HUES64 (cell line): ENCODE measurements around the gene TSPAN32.
"Not testable (repeated sequence)": the region's sequence is repeated elsewhere in the genome, so short reads cannot be mapped to it uniquely, and the experiment has no call there.

Experiments
- H3K27ac ChIP-seq: 2 replicates; pipeline ENCODE4 v1.7.0; 2013; ENCODE audit warnings: low read depth, low read length, inconsistent platforms
- H3K27me3 ChIP-seq: 2 replicates; pipeline ENCODE4 v1.6.1; 2013; ENCODE audit warnings: mild to moderate bottlenecking, low read length; ENCODE audit not compliant: insufficient read depth
- H3K36me3 ChIP-seq: 2 replicates; pipeline ENCODE4 v1.6.1; 2013; ENCODE audit warnings: mild to moderate bottlenecking, low read length; ENCODE audit not compliant: insufficient read depth
- H3K4me1 ChIP-seq: 2 replicates; pipeline ENCODE4 v1.6.1; 2013; ENCODE audit warnings: mild to moderate bottlenecking, low read length, moderate library complexity; ENCODE audit not compliant: insufficient read depth
- H3K4me3 ChIP-seq: 2 replicates; pipeline ENCODE4 v1.5.1; 2013; ENCODE audit warnings: mild to moderate bottlenecking, low read length, moderate library complexity
- H3K9ac ChIP-seq: 2 replicates; pipeline ENCODE4 v1.6.1; 2013; ENCODE audit warnings: mild to moderate bottlenecking, low read depth, low read length
- H3K9me3 ChIP-seq: 2 replicates; pipeline ENCODE4 v1.6.1; 2013; ENCODE audit warnings: low read depth, low read length; ENCODE audit not compliant: insufficient read depth
- WGBS: fragments of 150-250, 120-280 bp; methylation state at CpG from one replicate; pipeline ENCODE4 v1.1.7; 2013; ENCODE audit warnings: missing lambda C conversion rate; 5-methylcytosine and 5-hydroxymethylcytosine counted together

The TSPAN32 gene

DNA sequence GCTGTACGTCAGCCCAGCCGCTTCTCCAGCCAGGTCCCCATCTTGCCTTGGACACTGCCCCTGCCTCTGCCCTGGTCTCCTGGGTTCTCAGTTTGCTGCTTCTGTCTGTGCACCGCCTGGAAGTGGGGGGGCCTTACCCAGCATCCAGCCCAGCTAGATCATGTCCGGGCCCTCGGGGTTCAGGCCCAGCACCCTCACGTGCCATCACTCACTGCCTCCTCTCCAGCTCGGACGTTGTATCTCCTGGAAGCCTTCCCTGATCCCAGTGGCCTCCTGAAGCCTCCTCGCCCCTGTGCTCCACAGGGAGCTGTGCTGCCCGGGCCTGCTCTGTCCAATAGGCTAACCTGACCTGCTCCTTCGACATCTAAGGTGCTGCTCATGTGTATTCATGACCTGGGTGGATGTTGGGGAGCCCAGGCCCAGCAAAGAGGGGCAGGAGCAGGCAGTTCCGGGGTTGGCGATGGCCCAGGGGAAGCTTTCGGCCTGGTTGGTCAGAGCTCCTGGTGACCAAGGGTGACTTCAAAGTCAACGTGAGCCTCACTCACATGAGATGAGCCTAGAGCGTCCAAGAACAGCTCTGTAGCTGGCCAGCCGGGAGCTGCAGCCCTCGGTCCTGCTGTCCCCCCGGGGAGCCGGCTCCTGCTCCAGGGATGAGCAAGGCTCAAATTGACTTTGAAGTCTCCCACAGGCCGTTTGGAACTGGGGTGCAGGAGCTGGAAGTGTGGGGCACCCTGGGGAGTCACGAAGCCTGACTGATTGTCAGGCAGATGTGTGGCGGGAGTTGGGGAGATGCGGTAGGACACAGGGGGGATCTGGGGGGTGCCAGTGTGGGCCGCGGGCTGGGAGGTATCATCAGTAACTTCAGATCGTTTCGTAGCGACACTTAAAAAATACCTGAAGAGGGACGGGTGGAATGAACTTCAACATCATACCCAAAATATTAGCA is 26.2 kb upstream of the TSPAN32 start:
- Histone ChIP-seq H3K9ac (no peak overlapping the region), H3K4me1 (peaks cover 11% of the 10 kb centered on the region; the same call in 1 of the 2 replicates), H3K9me3 (no peaks in the 10 kb centered on the region), H3K4me3 (no peak overlapping the region), H3K36me3 (no peaks in the 10 kb centered on the region), H3K27ac (no peak overlapping the region), H3K27me3 (peaks cover 57% of the 10 kb centered on the region)
- WGBS: 93% methylated on average over 30 of the region's 30 CpGs

DNA sequence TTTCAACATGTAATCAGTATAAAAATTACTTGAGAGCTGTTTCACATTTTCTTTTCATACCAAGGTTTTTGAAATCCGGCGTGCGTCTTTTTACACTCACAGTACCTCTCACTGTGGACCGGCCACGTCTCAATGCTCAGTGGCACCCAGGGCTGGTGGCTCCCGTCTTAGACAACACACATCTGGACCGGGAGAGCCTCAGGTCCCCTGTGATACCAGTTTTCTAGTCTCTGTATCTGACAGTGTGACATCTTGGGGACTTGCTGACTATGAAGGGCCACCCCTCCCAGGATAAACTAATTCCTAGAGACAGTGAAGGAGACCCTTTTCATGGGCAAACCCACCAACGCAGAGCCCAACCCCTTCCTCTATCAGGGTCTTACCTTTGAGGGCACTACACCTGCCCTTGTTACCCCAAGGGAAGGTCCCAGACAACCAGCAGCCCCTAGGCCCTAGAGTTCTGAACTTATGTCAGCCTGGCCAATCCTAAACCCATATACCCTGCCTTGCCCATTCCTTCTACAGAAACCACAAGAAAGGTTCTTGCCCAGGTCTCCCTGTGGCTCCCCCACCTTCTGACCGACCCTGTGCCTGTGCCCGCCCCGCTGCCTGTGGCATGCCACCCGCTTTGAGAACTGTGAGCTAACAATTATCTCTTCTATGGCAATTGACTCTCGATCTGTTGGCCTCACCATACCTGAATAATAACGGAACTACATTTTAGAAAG is 25.4 kb upstream of the TSPAN32 start:
- peaks cover 49% of the 10 kb centered on the region for H3K27me3 ChIP-seq
- H3K36me3 ChIP-seq: no peaks in the 10 kb centered on the region
- no peak overlapping the region for H3K27ac ChIP-seq
- no peaks in the 10 kb centered on the region for H3K9me3 ChIP-seq
- peaks cover 11% of the 10 kb centered on the region; the same call in 1 of the 2 replicates for H3K4me1 ChIP-seq
- H3K4me3 ChIP-seq: no peak overlapping the region
- 91% methylated on average over 14 of the region's 14 CpGs for WGBS
- no peak overlapping the region for H3K9ac ChIP-seq

GRCh38 chr11:2277008-2277346 is 24.8 kb upstream of the TSPAN32 start:
- H3K9me3 ChIP-seq: no peaks in the 10 kb centered on the region
- H3K27ac ChIP-seq: no peak overlapping the region
- H3K27me3 ChIP-seq: peaks cover 43% of the 10 kb centered on the region
- no peaks in the 10 kb centered on the region for H3K36me3 ChIP-seq
- H3K9ac ChIP-seq: no peak overlapping the region
- no peak overlapping the region for H3K4me3 ChIP-seq
- WGBS: 77% methylated on average over 6 of the region's 6 CpGs
- peaks cover 11% of the 10 kb centered on the region; the same call in 1 of the 2 replicates for H3K4me1 ChIP-seq

DNA sequence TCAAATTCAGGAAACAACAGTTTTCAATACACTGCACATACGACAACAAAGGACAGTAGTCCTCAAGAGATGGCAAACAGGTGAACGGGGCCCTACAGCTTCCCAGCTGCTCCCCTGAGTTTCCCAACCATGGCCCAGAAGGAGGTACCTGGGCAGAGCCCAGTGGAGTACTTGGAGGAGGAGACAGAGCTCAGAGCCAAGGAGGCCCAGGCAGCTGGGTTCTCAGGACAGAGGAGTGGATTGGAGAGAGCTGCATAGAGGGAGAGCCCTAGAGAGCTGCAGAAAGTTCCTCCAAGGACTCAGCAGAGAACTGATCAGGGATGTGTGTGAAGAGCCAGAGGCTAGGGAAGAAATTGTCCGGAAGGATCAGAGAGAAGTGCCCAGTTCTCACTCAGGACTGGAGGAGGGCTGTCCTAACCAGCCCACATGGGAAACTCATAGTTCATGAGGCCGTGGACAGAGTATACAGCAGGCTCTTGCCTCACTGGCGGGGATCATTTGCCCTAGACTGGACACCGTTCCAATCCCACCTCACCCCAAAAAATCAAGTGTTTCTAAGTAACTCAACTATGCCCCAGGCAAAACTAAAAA is 23.8 kb upstream of the TSPAN32 start:
- Histone ChIP-seq H3K36me3 (no peaks in the 10 kb centered on the region), H3K4me1 (peaks cover 11% of the 10 kb centered on the region; the same call in 1 of the 2 replicates), H3K27me3 (peaks cover 33% of the 10 kb centered on the region), H3K9ac (no peak overlapping the region), H3K9me3 (no peaks in the 10 kb centered on the region), H3K27ac (no peak overlapping the region), H3K4me3 (no peak overlapping the region)
- 88% methylated on average over 6 of the region's 6 CpGs for WGBS

DNA sequence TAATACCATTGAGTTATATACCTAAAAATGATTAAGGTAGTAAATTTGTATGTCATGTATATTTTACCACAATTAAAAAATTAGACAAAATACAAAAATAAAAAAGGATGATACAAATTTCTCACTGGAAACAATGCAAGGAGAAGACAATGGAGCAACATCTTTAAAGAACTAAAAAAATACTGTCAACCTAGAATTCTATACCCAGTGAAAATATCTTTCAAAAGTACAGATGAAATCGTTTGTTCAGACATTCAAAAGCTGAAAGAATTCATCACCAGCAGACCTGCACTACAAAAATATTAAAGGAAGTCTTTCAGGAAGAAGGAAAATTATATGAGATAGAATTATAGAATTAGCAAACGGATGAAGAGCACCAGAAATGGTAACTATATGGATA is 21.6 kb upstream of the TSPAN32 start:
- WGBS: 40% methylated on average over 1 of the region's 2 CpGs

DNA sequence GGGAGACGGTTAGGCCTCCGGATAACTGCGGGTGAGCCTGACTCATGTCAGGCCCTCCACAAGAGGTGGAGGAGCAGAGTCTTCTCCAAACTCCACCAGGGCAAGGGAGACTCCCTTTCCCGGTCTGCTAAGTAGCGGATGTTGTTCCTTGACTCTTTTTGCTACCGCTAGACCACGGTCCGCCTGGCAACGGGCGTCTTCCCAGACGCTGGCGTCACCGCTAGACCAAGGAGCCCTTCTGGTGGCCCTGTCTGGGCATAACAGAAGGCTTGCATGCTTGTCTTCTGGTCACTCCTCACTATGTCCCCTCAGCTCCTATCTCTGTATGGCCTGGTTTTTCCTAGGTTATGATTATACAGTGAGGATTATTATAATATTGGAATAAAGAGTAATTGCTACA is 15.5 kb upstream of the TSPAN32 start:
- peaks cover 21% of the 10 kb centered on the region; the same call in 1 of the 2 replicates for H3K27me3 ChIP-seq
- H3K27ac ChIP-seq, H3K36me3 ChIP-seq, H3K9me3 ChIP-seq, H3K9ac ChIP-seq, H3K4me1 ChIP-seq, H3K4me3 ChIP-seq: not testable (repeated sequence)
- 95% methylated on average over 10 of the region's 13 CpGs for WGBS

More for the DNA sequence above, 21.6 kb upstream of the TSPAN32 start:
- Histone ChIP-seq H3K4me1 (peaks cover 11% of the 10 kb centered on the region; the same call in 1 of the 2 replicates), H3K9ac (no peak overlapping the region), H3K27ac (no peak overlapping the region), H3K27me3 (peaks cover 25% of the 10 kb centered on the region), H3K4me3 (no peak overlapping the region), H3K9me3 (no peaks in the 10 kb centered on the region), H3K36me3 (no peaks in the 10 kb centered on the region)

GRCh38 chr11:2287091-2287490 is 14.7 kb upstream of the TSPAN32 start:
- H3K9ac ChIP-seq: no peak overlapping the region
- no peaks in the 10 kb centered on the region for H3K4me1 ChIP-seq
- no peak overlapping the region for H3K4me3 ChIP-seq
- H3K27me3 ChIP-seq: peaks cover 21% of the 10 kb centered on the region; the same call in 1 of the 2 replicates
- H3K27ac ChIP-seq: no peak overlapping the region
- no peaks in the 10 kb centered on the region for H3K9me3 ChIP-seq
- H3K36me3 ChIP-seq: no peaks in the 10 kb centered on the region
- WGBS: 84% methylated on average over 16 of the region's 16 CpGs

GRCh38 chr11:2289350-2289749 is 12.5 kb upstream of the TSPAN32 start:
- H3K9ac ChIP-seq: no peak overlapping the region
- H3K9me3 ChIP-seq: no peaks in the 10 kb centered on the region
- 95% methylated on average over 6 of the region's 6 CpGs for WGBS
- H3K27me3 ChIP-seq: peaks cover 13% of the 10 kb centered on the region; the same call in 1 of the 2 replicates
- no peaks in the 10 kb centered on the region for H3K4me1 ChIP-seq
- no peak overlapping the region for H3K27ac ChIP-seq
- H3K36me3 ChIP-seq: no peaks in the 10 kb centered on the region
- H3K4me3 ChIP-seq: no peak overlapping the region

GRCh38 chr11:2289859-2290258 is 12.0 kb upstream of the TSPAN32 start:
- no peaks in the 10 kb centered on the region for H3K36me3 ChIP-seq
- no peak overlapping the region for H3K9ac ChIP-seq
- H3K27me3 ChIP-seq: peaks cover 12% of the 10 kb centered on the region
- no peak overlapping the region for H3K4me3 ChIP-seq
- H3K4me1 ChIP-seq: no peaks in the 10 kb centered on the region
- H3K27ac ChIP-seq: no peak overlapping the region
- H3K9me3 ChIP-seq: no peaks in the 10 kb centered on the region
- WGBS: 74% methylated on average over 10 of the region's 10 CpGs

DNA sequence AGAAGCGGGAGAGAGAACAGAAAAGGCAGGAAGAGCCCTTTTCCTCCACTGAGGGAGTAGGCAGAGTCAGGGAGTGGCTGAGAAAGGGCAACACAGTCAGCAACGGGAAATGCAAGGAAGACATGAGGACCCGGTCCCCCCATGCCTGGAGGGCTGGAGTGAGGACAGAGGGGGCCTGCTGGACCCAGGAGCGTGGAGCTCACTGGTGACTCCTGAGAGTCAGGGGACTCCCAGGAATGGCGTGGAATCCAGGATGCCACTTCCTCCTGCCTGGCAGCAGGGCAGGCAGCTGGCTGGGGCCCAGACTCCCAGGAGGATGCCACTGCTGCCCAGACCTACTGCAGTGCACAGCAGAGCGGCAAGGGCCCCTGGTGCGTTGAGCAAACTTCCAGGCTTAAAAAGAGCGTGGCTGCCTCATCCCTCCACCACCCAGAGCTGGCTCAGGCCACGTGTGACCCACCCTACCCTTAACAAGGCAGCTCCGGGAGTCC is 11.4 kb upstream of the TSPAN32 start:
- WGBS: 67% methylated on average over 10 of the region's 10 CpGs

GRCh38 chr11:2293531-2293971 is 8.3 kb upstream of the TSPAN32 start:
- H3K36me3 ChIP-seq: no peaks in the 10 kb centered on the region
- H3K9ac ChIP-seq: no peak overlapping the region
- no peaks in the 10 kb centered on the region for H3K9me3 ChIP-seq
- H3K4me1 ChIP-seq: no peaks in the 10 kb centered on the region
- no peak overlapping the region for H3K27ac ChIP-seq
- WGBS: 91% methylated on average over 19 of the region's 20 CpGs
- H3K4me3 ChIP-seq: no peak overlapping the region
- H3K27me3 ChIP-seq: no peaks in the 10 kb centered on the region; the same call in 1 of the 2 replicates

More for the DNA sequence above, 11.4 kb upstream of the TSPAN32 start:
- Histone ChIP-seq H3K9me3 (no peaks in the 10 kb centered on the region), H3K27ac (no peak overlapping the region), H3K9ac (no peak overlapping the region), H3K4me3 (no peak overlapping the region), H3K36me3 (no peaks in the 10 kb centered on the region), H3K27me3 (peaks cover 12% of the 10 kb centered on the region), H3K4me1 (no peaks in the 10 kb centered on the region)
